HG02938 (cell line): ENCODE results near the gene PMM2.
"Not testable (repeated sequence)": the region's sequence is repeated elsewhere in the genome, so short reads cannot be mapped to it uniquely, and the experiment has no call there.

Experiments used
- ATAC-seq: cut with Tn5 transposase; IDR thresholded peaks from one replicate; pipeline ENCODE4 v1.9.1; 2021; ENCODE audit warnings: mild to moderate bottlenecking, moderate library complexity; ENCODE audit not compliant: unreplicated experiment

PMM2 gene

DNA sequence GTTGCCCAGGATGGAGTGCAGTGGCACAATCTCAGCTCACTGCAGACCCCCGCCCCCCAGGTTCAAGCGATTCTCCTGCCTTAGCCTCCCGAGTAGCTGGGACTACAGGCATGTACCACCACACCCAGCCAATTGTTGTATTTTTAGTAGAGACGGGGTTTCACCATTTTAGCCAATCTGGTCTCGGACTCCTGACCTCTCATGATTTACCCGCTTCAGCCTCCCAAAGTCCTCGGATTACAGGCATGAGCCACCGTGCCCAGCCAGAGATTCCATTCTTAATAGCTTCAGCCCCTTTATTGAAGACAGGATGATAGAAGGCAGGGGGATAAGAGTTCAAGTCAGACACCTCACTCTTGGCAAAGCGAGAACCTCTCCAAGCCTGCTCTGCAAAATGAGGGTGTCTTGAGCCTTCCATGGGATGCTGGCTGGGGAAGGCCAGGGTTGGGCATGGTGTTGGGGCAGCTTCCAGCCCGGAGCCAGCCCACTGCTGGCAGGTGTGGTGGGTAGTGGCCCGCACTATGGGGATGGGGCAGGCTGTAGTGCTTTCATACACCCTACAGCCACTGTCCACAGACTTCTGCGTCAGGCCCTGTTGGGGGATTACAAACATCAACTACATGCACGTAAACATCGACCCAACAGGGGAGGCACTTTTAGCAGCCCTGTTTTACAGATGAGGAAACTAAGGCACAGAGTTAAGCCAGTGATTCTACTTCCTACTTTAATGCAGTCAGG, 67.7 kb downstream of the PMM2 start:
- ATAC-seq: no peak

- no peak for ATAC-seq
Measured at GRCh38 chr16:8866118-8866883, 68.7 kb downstream of the PMM2 start.

GRCh38 chr16:8866884-8867215, 69.2 kb downstream of the PMM2 start:
- no peak for ATAC-seq

GRCh38 chr16:8867216-8867931, 69.7 kb downstream of the PMM2 start:
- ATAC-seq: no peak

- no peak for ATAC-seq
Measured at GRCh38 chr16:8867932-8868415, 70.3 kb downstream of the PMM2 start.

- ATAC-seq: peak; percentile 66
Measured at GRCh38 chr16:8868416-8869211, 71.0 kb downstream of the PMM2 start, which contains the start of gene CARHSP1. CARHSP1 (minus strand) TSS chr16:8869006; CDS start chr16:8859328, 9,678 bp downstream.

DNA sequence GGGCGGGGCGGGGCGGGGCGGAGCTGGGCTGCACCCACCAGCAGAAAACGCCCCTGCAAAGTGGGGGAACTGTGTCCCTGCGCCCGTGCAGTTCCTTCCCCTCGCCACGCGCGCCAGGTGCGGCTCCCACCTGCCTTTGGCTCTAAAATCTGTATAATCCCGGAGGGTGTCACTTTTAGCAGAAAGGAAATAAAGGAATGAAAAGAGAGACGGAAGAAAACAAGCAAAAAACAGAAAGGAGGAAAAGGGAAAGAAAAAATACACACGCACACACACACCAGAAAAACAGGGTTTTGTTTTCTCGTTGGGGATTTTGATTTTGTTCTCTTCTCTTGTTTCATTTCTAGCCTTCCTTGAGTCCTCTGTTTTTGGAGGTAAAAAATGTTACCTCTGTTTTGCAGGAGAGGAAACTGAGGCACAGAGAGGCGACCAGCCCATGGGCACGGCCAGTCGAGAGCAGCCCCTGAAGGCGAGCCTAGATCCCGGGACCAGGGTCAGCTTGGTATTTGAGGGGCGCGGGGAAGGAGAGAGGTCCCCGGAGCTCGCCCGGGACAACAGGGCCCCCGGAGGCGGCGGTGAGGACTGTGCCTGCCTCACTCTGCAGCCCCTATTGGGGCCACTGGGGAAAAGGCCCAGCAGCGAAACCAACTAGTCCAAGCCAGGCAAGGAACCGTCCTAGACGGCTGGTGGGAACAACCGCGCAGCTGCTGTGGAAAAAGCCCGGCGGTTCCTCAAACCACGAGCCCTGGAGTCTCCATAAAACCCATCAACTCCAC, 71.8 kb downstream of the PMM2 start:
- no peak for ATAC-seq

GRCh38 chr16:8869988-8870241, 72.3 kb downstream of the PMM2 start:
- not testable (repeated sequence) for ATAC-seq

DNA sequence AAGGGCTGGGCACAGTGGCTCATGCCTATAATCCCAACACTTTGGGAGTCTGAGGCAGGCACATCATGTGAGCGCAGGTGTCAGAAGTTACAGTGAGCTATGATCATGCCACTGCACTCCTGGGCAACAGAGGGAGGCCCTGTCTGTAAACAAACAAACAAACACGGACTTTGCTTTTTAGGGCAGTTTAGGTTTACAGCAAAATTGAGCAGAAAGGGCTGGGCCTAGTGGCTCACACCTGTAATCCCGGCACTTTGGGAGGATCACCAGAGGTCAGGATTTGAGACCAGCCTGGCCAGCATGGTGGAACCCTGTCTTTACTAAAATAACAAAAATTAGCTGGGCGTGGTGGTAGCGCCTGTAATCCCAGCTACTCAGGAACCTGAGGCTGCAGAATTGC, 74.4 kb downstream of the PMM2 start:
- ATAC-seq: no peak

GRCh38 chr16:8872967-8873865, 75.6 kb downstream of the PMM2 start:
- ATAC-seq: no peak

- ATAC-seq: not testable (repeated sequence)
Measured at GRCh38 chr16:8873866-8874195, 76.2 kb downstream of the PMM2 start.

DNA sequence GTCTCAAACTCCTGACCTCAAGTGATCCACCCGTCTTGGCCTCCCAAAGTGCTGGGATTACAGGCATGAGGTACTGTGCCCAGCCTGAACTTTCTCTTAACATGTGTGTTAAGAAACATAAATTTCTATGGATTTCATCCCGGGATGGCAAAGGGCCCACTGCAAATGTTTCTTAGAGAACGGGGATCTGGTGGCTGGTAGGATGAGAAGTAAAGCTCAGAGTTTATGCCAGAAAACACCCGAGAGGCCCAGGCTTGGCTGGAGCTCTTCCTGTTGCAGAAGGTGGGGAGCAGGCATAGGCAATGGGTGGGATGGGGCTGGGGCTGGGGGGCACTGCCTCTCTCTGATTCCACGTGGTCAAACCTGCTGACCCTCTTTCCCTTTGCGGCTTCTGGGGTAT, 76.7 kb downstream of the PMM2 start:
- ATAC-seq: no peak

GRCh38 chr16:8875317-8875716, 77.7 kb downstream of the PMM2 start:
- ATAC-seq: not testable (repeated sequence)

GRCh38 chr16:8877894-8878522, 80.4 kb downstream of the PMM2 start:
- ATAC-seq: no peak

DNA sequence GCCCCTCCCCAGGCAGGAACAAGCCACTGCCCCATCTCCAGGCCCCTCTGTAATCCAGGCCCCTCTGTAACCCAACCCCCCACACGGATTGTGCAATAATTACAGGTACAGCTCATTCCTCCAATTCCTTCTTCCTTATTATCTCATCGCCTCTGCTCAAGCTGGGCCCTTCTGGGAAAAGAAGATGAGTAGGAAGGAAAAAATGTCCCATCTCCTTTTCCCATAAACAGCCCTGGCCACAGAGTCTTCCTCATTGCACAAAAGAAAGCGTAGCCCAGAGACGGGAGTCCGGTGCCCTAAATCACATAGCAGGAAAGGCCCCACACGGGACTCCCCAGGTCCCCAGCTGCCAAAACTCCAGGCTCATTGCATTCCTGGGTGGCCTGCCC, 80.9 kb downstream of the PMM2 start:
- ATAC-seq: no peak

- no peak for ATAC-seq
Measured at GRCh38 chr16:8880839-8881510, 83.3 kb downstream of the PMM2 start.

GRCh38 chr16:8882041-8882617, 84.5 kb downstream of the PMM2 start, which contains the start of gene LITAFD:
LITAFD (plus strand) TSS chr16:8882351; CDS start chr16:8884356, 2,005 bp downstream.
- no peak for ATAC-seq
